Cerebellar cortex (tissue), 1 donor: ENCODE results near the gene OTOP1.
"Not testable (repeated sequence)": the region's sequence is repeated elsewhere in the genome, so short reads cannot be mapped to it uniquely, and the experiment has no call there.

Experiments used
- DNase-seq: peaks from one replicate; pipeline ENCODE4 v3.0.0-alpha.2; 2015; ENCODE audit warnings: low spot score

OTOP1 gene, protein sequence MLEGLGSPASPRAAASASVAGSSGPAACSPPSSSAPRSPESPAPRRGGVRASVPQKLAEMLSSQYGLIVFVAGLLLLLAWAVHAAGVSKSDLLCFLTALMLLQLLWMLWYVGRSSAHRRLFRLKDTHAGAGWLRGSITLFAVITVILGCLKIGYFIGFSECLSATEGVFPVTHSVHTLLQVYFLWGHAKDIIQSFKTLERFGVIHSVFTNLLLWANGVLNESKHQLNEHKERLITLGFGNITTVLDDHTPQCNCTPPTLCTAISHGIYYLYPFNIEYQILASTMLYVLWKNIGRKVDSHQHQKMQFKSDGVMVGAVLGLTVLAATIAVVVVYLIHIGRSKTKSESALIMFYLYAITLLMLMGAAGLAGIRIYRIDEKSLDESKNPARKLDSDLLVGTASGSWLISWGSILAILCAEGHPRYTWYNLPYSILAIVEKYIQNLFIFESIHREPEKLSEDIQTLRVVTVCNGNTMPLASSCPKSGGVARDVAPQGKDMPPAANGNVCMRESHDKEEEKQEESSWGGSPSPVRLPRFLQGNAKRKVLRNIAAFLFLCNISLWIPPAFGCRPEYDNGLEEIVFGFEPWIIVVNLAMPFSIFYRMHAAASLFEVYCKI

DNA sequence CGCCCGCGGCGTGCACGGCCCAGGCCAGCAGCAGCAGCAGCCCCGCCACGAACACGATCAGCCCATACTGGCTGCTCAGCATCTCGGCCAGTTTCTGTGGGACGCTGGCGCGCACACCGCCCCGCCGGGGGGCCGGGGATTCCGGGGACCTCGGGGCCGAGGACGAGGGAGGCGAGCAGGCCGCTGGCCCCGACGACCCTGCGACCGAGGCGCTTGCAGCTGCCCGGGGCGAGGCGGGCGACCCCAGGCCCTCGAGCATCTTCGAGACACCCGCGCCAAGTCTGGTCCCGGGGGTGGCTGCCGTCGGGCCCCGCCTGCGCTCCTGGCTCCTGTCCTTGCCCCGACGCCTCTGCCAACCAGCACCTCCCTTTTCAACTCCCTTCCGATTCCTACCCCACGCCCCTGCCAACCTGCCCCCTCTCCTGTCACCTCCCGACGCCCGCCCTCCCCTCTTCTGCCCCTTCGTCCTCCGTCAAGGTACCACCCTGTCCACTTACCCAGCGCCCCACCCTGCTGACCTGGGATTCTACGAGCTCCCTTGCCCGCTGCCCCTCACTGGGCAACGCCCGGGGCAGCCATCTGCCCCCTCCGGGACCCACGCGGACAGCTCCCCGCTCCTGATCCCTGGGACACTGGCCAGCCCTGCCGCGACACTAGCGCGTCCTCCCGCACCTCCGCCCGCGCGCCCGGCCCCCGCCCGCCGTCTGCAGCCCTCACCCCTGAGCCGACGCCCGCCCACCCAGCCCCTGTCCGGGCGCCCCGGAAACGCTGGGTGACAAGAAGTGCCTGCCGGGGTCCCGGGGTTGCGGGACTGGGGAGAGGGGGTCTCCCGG is at the start of gene OTOP1:
Gene OTOP1, minus strand, starts transcription at position 324 of the 833 bp plus-strand sequence. Its CDS starts 65 bp downstream, at position 259.
- DNase-seq = no peak

DNA sequence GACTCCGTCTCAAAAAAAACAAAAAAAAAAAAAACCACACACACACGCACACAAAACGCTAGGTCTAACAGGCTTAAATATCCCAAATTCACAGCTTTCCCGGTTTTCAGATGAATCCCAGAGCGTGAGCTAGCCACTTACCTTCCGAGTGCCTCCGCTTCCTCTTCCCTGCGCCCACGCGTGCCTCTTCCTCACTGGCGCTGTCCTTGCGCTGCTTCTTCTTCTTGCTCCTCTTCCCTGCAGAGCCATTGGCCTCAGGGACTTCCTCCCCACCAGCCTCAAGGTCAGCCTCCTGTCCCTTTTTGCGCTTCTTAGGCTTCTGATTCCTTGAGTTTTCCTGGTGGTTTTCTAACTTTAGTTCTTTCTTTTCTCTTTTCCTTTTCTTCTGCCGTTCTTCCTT is 47.5 kb upstream of the OTOP1 start:
- DNase-seq = no peak

DNA sequence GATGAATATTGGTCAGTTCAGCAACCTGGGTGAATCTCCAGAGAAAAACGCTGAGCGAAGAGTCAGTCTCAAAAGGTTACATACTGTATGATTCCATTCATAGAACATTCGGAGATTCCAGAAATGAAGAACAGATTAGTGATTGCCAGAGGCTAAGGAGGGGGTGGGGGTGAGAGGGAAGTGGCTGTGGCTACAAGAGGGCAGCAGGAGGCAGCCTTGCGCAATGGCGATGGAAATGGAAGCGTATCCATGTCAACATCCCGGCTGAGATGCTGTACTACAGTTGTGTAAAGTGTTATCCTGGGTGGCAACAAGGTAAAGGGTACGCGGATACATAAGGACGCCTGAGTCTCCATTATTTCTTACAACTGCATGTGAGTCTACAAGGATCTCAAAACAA is 45.2 kb upstream of the OTOP1 start:
- no peak for DNase-seq

- no peak for DNase-seq
Measured at GRCh38 chr4:4270529-4270928, 43.8 kb upstream of the OTOP1 start.

DNA sequence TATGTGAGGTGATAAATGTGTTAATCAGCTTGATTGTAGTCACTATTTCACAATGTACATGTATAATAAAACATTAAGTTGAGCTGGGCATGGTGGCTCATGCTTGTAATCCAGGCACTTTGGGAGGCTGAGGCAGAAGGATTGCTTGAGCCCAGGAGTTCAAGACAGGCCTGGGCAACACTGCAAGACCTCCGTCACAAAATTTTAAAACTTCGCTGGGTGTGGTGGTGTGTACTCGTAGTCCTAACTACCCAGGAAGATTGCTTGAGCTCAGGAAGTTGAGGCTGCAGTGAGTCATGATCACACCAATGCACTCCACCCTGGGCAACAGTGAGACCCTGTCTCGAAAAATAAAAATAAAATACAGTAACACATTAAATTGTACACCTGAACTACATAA is 43.1 kb upstream of the OTOP1 start:
- DNase-seq = no peak

GRCh38 chr4:4269331-4269731 is 42.6 kb upstream of the OTOP1 start:
- no peak for DNase-seq

DNA sequence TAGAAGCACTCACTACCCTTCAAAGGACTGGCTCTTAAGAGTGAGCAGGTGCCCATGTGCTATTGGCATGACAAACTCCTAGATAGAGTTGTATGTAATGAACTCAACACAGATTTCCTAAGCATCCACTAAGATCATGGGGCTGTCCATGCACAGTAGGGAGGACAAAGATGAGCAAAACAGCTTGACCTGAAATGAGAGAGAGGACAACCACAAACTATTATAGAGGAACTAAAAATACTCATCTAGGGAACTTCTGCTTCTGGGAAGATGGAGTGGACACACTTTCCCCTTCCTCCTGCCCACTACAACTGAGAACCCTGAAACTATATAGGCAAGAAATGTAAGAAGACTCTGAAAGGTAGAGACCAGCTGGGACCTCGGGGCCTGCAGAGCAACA is 42.0 kb upstream of the OTOP1 start:
- no peak for DNase-seq

GRCh38 chr4:4267981-4268380 is 41.3 kb upstream of the OTOP1 start:
- DNase-seq = no peak

DNA sequence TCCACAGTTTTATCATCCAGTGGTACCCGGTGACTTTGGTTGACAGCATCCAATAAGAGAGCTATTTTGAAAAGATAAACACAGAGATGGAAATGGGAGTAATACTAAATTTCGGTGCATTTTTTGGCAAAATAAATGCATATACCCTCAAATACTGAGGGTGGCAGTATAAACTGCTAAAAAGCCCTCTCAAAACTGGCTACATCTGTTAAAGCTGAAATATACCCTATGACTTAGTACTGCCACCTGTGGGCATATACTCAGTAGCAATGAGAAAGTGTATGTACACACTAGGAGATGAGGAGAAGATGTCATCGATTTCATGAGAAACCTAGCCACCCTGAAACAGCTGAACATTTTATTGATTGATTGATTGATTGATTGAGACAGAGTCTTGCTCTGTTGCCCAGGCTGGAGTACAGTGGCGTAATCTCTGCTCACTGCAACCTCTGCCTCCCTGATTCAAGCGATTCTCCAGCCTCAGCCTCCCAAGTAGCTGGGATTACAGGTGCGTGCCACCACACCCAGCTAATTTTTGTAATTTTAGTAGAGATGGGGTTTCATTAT is 33.5 kb upstream of the OTOP1 start:
- DNase-seq = peak; percentile 28

DNA sequence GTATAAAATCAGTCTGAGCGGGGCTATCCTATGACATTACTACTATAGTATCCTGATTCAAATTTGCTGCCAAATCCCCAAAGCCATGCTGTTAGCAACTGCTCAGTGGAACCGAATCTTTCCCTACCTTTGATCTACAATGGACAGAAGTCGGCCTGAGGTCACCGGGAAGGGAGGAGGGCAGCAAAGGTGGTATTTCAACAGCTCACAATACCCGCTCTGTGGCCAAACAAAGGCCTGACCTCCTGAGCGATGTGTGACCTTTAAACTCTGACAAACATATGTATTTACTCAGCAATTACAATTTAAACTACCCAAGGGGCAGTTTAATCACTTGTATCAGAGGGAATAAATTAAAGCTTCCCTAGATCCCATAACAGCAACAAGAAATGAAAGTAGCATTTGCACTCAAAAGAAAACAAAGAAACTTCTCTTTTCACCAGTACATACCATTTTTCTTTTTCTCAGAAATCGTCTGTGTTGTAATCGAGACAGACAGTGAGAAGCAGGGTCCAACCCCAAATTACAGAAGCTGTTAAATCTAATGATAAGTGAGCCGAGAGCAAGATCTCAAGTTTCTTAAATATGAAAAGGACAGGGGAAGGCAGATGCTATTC is 32.9 kb upstream of the OTOP1 start:
- no peak for DNase-seq

DNA sequence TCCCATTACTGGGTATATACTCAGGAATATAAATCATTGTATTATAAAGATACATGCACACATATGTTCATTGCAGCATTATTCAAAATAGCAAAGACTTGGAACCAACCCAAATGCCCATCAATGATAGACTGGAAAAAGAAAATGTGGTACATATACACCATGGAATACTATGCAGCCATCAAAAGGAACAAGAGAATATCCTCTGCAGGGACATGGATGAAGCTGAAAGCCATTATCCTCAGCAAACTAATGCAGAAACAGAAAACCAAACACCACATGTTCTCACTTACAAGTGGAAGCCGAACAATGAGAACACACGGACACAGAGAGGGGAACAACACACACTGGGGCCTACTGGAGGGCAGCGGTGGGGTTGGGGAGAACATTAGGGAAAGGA is 31.0 kb upstream of the OTOP1 start:
- not testable (repeated sequence) for DNase-seq

DNA sequence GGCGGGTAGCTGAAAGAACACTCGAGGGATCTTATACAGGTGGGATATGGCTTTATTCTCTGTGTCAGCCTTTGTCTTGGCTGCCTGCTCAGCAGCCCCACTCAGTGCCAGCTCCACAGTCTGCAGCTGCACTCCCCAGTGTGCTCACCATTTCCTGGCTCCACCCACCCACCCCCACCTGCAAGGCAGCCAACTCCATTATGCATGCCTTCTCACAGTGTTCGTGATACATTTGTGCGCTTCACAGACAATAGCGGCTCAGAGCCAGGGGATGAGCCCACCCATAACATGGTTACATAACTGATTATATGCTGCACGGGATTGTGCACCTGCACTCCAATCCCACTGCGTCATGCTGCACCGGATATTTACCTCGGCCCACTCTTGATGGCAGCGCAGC is 30.1 kb upstream of the OTOP1 start:
- DNase-seq = no peak

DNA sequence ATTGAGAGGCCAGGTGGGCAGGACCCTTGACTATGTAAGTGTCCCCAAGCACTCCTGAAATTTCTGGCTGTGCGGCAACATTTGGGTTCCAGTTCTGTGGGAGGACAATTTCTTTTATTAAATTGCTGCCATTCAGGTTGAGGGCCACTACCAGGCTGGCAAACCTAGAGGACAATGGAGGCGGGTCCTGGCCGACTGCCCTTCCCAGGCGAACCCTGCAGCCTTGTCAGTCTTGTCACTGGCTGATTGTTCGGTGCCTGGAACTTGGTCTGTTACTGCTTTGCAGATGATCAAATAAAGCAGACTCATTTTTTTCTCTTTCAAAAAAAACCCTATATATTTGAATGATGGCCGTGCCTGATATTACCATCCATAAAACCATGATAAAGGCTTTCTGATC is 27.9 kb upstream of the OTOP1 start:
- no peak for DNase-seq

- no peak for DNase-seq
Measured at GRCh38 chr4:4254199-4254598, 27.5 kb upstream of the OTOP1 start.

GRCh38 chr4:4249866-4250265 is 23.1 kb upstream of the OTOP1 start:
- no peak for DNase-seq

DNA sequence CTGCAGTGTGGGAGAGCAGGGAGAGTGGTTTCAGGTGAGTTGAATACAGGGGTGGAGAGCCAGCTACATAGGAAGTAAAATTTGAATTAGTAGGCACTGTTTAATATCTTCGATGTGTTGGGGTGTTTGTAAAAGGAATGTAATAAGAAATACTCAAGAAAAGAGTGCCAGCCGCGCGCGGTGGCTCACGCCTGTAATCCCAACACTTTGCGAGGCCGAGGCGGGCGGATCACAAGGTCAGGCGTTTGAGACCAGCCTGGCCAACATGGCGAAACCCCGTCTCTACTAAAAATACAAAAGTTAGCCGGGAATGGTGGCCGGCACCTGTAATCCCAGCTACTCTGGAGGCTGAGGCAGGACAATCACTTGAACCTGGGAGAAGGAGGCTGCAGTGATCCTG is 22.6 kb upstream of the OTOP1 start:
- not testable (repeated sequence) for DNase-seq

DNA sequence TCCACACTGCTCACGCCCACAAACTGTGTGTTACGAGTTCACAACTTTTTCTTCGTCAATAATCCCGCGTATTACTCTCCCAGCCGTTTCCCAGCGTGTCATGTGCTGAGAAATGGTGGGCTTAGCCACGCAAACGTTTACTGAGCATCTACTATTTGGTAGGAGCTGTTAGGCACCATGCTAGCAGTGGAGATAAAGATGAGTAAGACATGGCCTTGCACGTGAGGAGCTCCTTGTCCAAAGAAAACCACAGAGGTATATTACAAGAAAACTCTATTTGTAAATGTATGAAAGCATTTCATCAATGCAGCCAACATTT is 22.1 kb upstream of the OTOP1 start:
- no peak for DNase-seq

- DNase-seq = peak; percentile 93
Measured at GRCh38 chr4:4248029-4248884, 21.5 kb upstream of the OTOP1 start, which contains the start of gene TMEM128. Gene TMEM128, minus strand, starts transcription at chr4:4248223. Its CDS starts 21 bp downstream, at chr4:4248202.

DNA sequence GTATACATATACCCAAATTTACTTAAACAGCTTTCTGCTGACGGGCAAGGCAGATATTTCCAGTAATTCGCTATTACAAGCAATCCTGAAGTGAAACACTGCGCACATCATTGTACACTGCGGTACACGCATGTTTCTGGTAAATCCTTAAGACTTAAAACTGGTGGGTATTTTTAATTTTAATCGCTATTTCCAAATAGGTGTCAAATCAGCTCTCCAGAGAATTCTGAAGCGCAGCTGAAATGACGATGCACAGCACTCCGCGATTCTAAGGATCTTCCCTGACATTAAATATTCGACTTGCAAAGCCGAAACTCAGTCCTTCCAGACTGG is 20.9 kb upstream of the OTOP1 start:
- DNase-seq = no peak

DNA sequence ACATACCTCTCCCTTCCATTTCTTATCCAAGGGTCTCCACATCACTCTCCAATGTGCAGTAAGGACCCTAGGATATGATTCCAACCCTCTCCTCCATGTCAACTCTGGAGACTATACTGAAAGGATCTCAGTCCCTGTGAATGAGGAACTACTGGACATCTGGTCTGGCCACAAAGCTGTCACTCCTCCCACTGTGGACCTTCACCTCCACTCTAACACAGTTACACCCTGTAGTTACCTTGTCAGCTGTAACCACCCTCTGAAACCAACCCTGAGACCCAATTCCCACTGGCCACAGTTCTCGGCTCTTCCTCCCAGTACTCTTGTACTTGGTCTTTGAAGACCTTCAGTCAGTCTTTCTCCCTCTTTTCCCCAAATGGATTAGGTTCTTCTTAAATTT is 18.4 kb upstream of the OTOP1 start:
- DNase-seq = no peak

GRCh38 chr4:4239551-4239950 is 12.8 kb upstream of the OTOP1 start:
- DNase-seq = not testable (repeated sequence)
